GM12878 (cell line): ENCODE results near the gene ABHD11. TPM values are rescaled to one million over a fixed set of nuclear protein-coding genes. Genes with fewer than 3 reads are reported as not detected.

Source experiments
- ATAC-seq: fragments of 200-7000 bp; cut with Tn5 transposase; 3 replicates; pipeline ENCODE4 v1.9.1; 2020; ENCODE audit warnings: mild to moderate bottlenecking, moderate library complexity
- BruUV-seq: library from RNA; stranded (reverse); fragments of 400-500 nt; replicated peaks from 2 replicates; lab custom pipeline; 2021; lab: Mats Ljungman, UMichigan
- CTCF ChIA-PET: fragments of 300-600 bp; sonication (Branson Sonifier 250); formaldehyde crosslinking; extraction: SDS; loops from one replicate; lab custom pipeline; 2021; ENCODE audit warnings: inconsistent platforms; lab: Yijun Ruan, JAX
- POLR2A ChIA-PET: fragments of 350-600 bp; formaldehyde crosslinking; extraction: SDS; loops from one replicate; lab custom pipeline; 2021; ENCODE audit warnings: inconsistent platforms; lab: Charles Lee
- RAD21 ChIA-PET: fragments of 300-600 bp; sonication (Branson Sonifier 250); formaldehyde crosslinking; loops from one replicate; lab custom pipeline; 2023; ENCODE audit warnings: antibody characterized with exemption; ENCODE audit not compliant: unreplicated experiment; lab: Charles Lee
- SMC1A ChIA-PET: fragments of 300-600 bp; sonication (Branson Sonifier 250); formaldehyde crosslinking; loops from one replicate; lab custom pipeline; 2023; ENCODE audit not compliant: unreplicated experiment, uncharacterized antibody; lab: Charles Lee
- DNase-seq: peaks from one replicate; pipeline ENCODE4 v3.0.0-alpha.2; 2011; ENCODE audit warnings: low read depth, low spot score
- FAIRE-seq: peaks from 3 replicates; lab custom pipeline; 2011; peaks lifted over from hg19 to GRCh38; lab: Jason Lieb, UNC
- H2AFZ ChIP-seq: 2 replicates; pipeline ENCODE4 v1.6.0; 2011; ENCODE audit warnings: low read depth, low read length, control low read depth; ENCODE audit not compliant: control insufficient read depth
- H3K27ac ChIP-seq: 2 replicates; pipeline ENCODE4 v1.5.1; 2011; ENCODE audit warnings: control low read depth; ENCODE audit not compliant: control insufficient read depth, insufficient read depth
- H3K27me3 ChIP-seq, 2 experiments: replicated peaks in 1 of 2; 2 replicates each; pipeline versions ENCODE4 v1.6.0 to v1.6.1; 2011; ENCODE audit warnings: low read length in 1 of 2; ENCODE audit not compliant: control insufficient read depth in 2 of 2, insufficient read depth in 2 of 2
- H3K36me3 ChIP-seq, 2 experiments: 2 replicates each; pipeline ENCODE4 v1.5.1; 2011; ENCODE audit warnings: low read length in 1 of 2; ENCODE audit not compliant: control insufficient read depth in 2 of 2, insufficient read depth in 2 of 2
- H3K4me1 ChIP-seq: 2 replicates; pipeline ENCODE4 v1.6.1; 2011; ENCODE audit warnings: mild to moderate bottlenecking, low read length, moderate library complexity, mixed read lengths; ENCODE audit not compliant: control insufficient read depth, insufficient read depth
- H3K4me2 ChIP-seq: 2 replicates; pipeline ENCODE4 v1.6.0; 2011; ENCODE audit warnings: control low read depth; ENCODE audit not compliant: control insufficient read depth, insufficient read depth
- H3K4me3 ChIP-seq: fragments of 200-600 bp; sonication (generic); 2 replicates; pipeline ENCODE4 v1.5.1; 2016
- H3K79me2 ChIP-seq: 2 replicates; pipeline ENCODE4 v1.6.0; 2011; ENCODE audit warnings: low read length; ENCODE audit not compliant: control insufficient read depth, insufficient read depth
- H3K9ac ChIP-seq: 2 replicates; pipeline ENCODE4 v1.8.0; 2011; ENCODE audit warnings: low read length, control low read depth, mixed read lengths; ENCODE audit not compliant: control insufficient read depth, insufficient read depth
- H3K9me3 ChIP-seq: replicated peaks from 3 replicates; pipeline ENCODE4 v1.5.1; 2011; ENCODE audit warnings: mild to moderate bottlenecking, low read length; ENCODE audit not compliant: control insufficient read depth, insufficient read depth
- H4K20me1 ChIP-seq: 2 replicates; pipeline ENCODE4 v1.6.0; 2011; ENCODE audit not compliant: control insufficient read depth, insufficient read depth
- RB1 ChIP-seq: fragments of 450-650 bp; formaldehyde crosslinking; IDR thresholded peaks from 2 replicates; pipeline ENCODE4 v1.6.1; 2017; ENCODE audit warnings: mild to moderate bottlenecking, borderline replicate concordance
- WGBS: methylation state at CpG from one replicate; pipeline ENCODE4 v1.1.6; 2016; ENCODE audit warnings: low lambda C conversion rate; ENCODE audit not compliant: insufficient replicate concordance, insufficient coverage; ENCODE audit errors: missing lambda C conversion rate; 5-methylcytosine and 5-hydroxymethylcytosine counted together
- in situ Hi-C: fragments of 300-500 bp; cut with MboI; formaldehyde crosslinking; loops from 9 replicates; pipeline ENCODE4 v1.14.3; 2018; ENCODE audit warnings: mixed read lengths
- intact Hi-C: fragments of 100-400 bp; cut with micrococcal nuclease; formaldehyde crosslinking; loops from one replicate; pipeline ENCODE4 v1.14.2; 2022; ENCODE audit not compliant: unreplicated experiment
- polyA plus RNA-seq, 11 experiments: library from polyadenylated mRNA; depleted of rRNA in 4 of 11; unstranded in 6 of 11; stranded (reverse) in 5 of 11; fragments of >200 nt; fragmentation: Nextera tagmentation in 4 of 11; fragmentation: Illumina TruSeq in 1 of 11; extraction: Ambion mirVana in 4 of 11; extraction: Trizol in 1 of 11; gene quantifications; 1 replicate in 1 of 11; 2 replicates in 10 of 11; pipeline versions ENCODE4 v1.2.1 to v1.2.3, GENCODE V29; 2011 to 2016; ENCODE audit warnings: inconsistent platforms in 2 of 11, missing spikeins in 2 of 11, low read depth in 1 of 11
- total RNA-seq, 4 experiments: library from RNA; depleted of rRNA in 3 of 4; stranded (reverse); fragments of >200 nt in 3 of 4; fragmentation: Illumina TruSeq in 1 of 4; extraction: Trizol in 1 of 4; gene quantifications; 2 replicates each; pipeline versions ENCODE4 v1.2.1 to v1.2.3, GENCODE V29; 2013 to 2021
- TF ChIP-seq, protein P1 (sequence below): fragments of 450-650 bp; formaldehyde crosslinking; IDR thresholded peaks from 2 replicates; pipeline ENCODE4 v1.4.0; 2020; ENCODE audit warnings: mild to moderate bottlenecking, moderate library complexity

ABHD11 gene
- total and polyA plus RNA-seq, 10 of the 15 experiments (the other 5 are each of a cell fraction or from before 2014, with no cell fraction given) = 2.8 to 24.8 (median 10.1) TPM

DNA sequence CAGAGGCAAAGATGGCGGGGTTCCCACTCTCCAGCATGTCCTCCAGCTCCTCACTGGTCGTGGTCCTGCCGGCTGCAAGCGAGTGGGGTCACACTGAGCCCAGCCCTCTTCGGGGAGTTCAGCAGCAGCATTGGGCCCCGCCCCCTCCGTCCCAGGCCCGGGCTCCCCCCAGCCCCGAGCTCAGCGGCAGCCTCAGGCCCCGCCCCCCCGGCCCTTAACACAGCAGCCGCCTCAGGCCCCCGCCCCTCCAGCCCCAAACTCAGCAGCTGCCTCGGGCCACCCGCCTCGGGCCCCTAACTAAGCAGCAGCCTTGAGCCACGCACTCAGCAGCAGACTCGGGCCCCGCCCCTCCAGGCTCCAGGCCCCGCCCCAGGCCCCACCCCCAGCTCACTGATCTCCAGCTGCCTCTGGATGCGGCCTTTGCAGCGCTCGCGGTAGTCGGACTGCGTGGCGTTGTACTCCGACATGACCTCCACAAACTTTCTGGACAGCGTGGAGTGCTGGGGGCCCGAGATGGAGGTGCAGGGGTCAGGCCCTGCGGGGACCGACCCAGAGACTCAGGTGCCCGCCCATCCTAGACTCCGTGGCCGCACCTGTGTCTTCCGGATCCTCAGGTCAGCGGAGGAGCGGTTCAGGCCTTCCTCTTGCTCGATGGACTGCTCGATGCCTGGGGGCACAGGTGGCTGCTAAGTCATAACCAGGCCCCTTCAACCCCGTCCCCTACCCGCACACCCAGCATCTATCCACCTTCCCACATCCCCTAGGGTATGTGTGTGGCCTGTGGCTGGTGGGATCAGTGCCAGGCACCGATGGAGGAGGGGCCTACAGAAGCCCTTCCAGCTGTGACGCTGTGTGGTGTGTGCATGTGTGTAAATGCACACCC, 34.6 kb downstream of the ABHD11 start:
- Histone ChIP-seq H3K79me2 (no peaks in the 10 kb centered on the region), H3K9me3 (no peaks in the 10 kb centered on the region), H3K9ac (no peak overlapping the region), H4K20me1 (no peaks in the 10 kb centered on the region), H3K4me3 (no peak overlapping the region), H3K4me2 (0 out of 2 replicates have a peak overlapping the region, but pooled peaks have one; percentile 25), H3K27ac (no peak overlapping the region), H3K27me3 (no peaks in the 10 kb centered on the region), H2AFZ (peak overlapping the region; percentile 39), H3K4me1 (no peaks in the 10 kb centered on the region), H3K36me3 (peaks cover 2 to 8% of the 10 kb centered on the region in 2 experiments; a peak in 3 of 4 replicates)
- BruUV-seq = no TSS peak
- SMC1A ChIA-PET = no interaction called here
- ATAC-seq (peak; percentile 48), DNase-seq (no peak), FAIRE-seq (no peak)
- intact Hi-C loops (no loop called here), in situ Hi-C loops (no loop called here)
- 36% methylated on average over 35 of the region's 45 CpGs for WGBS
- CTCF ChIA-PET = no interaction called here
- POLR2A ChIA-PET = interaction anchor here (0.6 kb wide), 1 partner anchor 73 kb away, joined by 3 read pairs; no protein-coding TSS in a partner anchor
- RAD21 ChIA-PET = no interaction called here
- TF ChIP-seq RB1 = no peak
- TF ChIP-seq, protein P1, sequence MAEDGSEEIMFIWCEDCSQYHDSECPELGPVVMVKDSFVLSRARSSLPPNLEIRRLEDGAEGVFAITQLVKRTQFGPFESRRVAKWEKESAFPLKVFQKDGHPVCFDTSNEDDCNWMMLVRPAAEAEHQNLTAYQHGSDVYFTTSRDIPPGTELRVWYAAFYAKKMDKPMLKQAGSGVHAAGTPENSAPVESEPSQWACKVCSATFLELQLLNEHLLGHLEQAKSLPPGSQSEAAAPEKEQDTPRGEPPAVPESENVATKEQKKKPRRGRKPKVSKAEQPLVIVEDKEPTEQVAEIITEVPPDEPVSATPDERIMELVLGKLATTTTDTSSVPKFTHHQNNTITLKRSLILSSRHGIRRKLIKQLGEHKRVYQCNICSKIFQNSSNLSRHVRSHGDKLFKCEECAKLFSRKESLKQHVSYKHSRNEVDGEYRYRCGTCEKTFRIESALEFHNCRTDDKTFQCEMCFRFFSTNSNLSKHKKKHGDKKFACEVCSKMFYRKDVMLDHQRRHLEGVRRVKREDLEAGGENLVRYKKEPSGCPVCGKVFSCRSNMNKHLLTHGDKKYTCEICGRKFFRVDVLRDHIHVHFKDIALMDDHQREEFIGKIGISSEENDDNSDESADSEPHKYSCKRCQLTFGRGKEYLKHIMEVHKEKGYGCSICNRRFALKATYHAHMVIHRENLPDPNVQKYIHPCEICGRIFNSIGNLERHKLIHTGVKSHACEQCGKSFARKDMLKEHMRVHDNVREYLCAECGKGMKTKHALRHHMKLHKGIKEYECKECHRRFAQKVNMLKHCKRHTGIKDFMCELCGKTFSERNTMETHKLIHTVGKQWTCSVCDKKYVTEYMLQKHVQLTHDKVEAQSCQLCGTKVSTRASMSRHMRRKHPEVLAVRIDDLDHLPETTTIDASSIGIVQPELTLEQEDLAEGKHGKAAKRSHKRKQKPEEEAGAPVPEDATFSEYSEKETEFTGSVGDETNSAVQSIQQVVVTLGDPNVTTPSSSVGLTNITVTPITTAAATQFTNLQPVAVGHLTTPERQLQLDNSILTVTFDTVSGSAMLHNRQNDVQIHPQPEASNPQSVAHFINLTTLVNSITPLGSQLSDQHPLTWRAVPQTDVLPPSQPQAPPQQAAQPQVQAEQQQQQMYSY (CRISPR knock-in tag) = no peak
